ENCODE data around the gene PI3. TPM values are rescaled to one million over a fixed set of nuclear protein-coding genes. Genes with fewer than 3 reads are reported as not detected.

PI3 gene
- not detected in 2 replicates for total RNA-seq

GRCh38 chr20:45174434-45175364, at the start of gene PI3:
PI3 (plus strand) TSS chr20:45174902; CDS start chr20:45174923, 21 bp downstream.

GRCh38 chr20:45206725-45207124, 32.0 kb downstream of the PI3 start, which contains the start of gene SEMG1:
SEMG1 (plus strand) TSS chr20:45207033; CDS start chr20:45207054, 21 bp downstream.

GRCh38 chr20:45221076-45221475, 46.4 kb downstream of the PI3 start, which contains the start of gene SEMG2:
SEMG2 (plus strand) TSS chr20:45221373; CDS start chr20:45221390, 17 bp downstream.

Other genes starting within 250 kb of the PI3 start
- gene TOMM34, start 214.5 kb upstream of the PI3 start, total RNA-seq: 6.5 and 19.7 TPM in 2 replicates
- gene STK4, start 208.4 kb upstream of the PI3 start, total RNA-seq: 16.1 and 24.0 TPM in 2 replicates
- gene KCNS1, start 73.8 kb upstream of the PI3 start, total RNA-seq: 0.09 and 0.79 TPM in 2 replicates
- gene WFDC5, start 59.7 kb upstream of the PI3 start, total RNA-seq: not detected in 2 replicates
- gene WFDC12, start 50.4 kb upstream of the PI3 start, total RNA-seq: not detected in 2 replicates
- not detected in 2 replicates for gene SEMG1, start 32.1 kb downstream of the PI3 start, total RNA-seq
- not detected in 2 replicates for gene SEMG2, start 46.5 kb downstream of the PI3 start, total RNA-seq
- 1.1 and 2.8 TPM in 2 replicates for gene SLPI, start 79.7 kb downstream of the PI3 start, total RNA-seq
- not detected in 2 replicates for gene RBPJL, start 131.9 kb downstream of the PI3 start, total RNA-seq
- 0.17 TPM in 1 of 2 replicates, not detected in the other for gene MATN4, start 133.4 kb downstream of the PI3 start, total RNA-seq
- 78.1 and 98.7 TPM in 2 replicates for gene SDC4, start 173.5 kb downstream of the PI3 start, total RNA-seq
- 15.8 and 34.5 TPM in 2 replicates for gene SYS1, start 188.3 kb downstream of the PI3 start, total RNA-seq
- 0.09 TPM in 1 of 2 replicates, not detected in the other for gene TP53TG5, start 203.4 kb downstream of the PI3 start, total RNA-seq
- gene DBNDD2, start 233.4 kb downstream of the PI3 start, total RNA-seq: 0.34 and 0.63 TPM in 2 replicates
- 17.5 and 29.5 TPM in 2 replicates for gene PIGT, start 241.2 kb downstream of the PI3 start, total RNA-seq